AG04450 (cell line): ENCODE results near the gene SLC6A6. TPM values are rescaled to one million over a fixed set of nuclear protein-coding genes. Genes with fewer than 3 reads are reported as not detected.

Experiments used
- CTCF ChIA-PET: fragments of 300-600, 350-600 bp; formaldehyde crosslinking; extraction: SDS; loops from one replicate; lab custom pipeline; 2022; ENCODE audit warnings: antibody characterized with exemption, inconsistent platforms; lab: Charles Lee
- POLR2A ChIA-PET: fragments of 350-600 bp; formaldehyde crosslinking; extraction: SDS; loops from one replicate; lab custom pipeline; 2021; ENCODE audit warnings: antibody characterized with exemption, inconsistent platforms; lab: Yijun Ruan, JAX
- DNase-seq: peaks from one replicate; pipeline ENCODE4 v3.0.0-alpha.2; 2011; ENCODE audit warnings: low read depth, low spot score
- H3K27ac ChIP-seq: one replicate; pipeline ENCODE4 v1.5.1; 2012; ENCODE audit warnings: low read depth, low read length, control low read depth
- H3K27me3 ChIP-seq: one replicate; pipeline ENCODE4 v1.6.0; 2012; ENCODE audit warnings: low read length; ENCODE audit not compliant: control insufficient read depth, insufficient read depth
- H3K4me3 ChIP-seq: 2 replicates; pipeline ENCODE4 v1.5.1; 2011; ENCODE audit warnings: mild to moderate bottlenecking, low read depth, low read length, control low read depth
- H3K9me3 ChIP-seq: 2 replicates; pipeline ENCODE4 v1.5.1; 2012; ENCODE audit warnings: low read length; ENCODE audit not compliant: control insufficient read depth, insufficient read depth
- polyA plus RNA-seq: library from polyadenylated mRNA; depleted of rRNA; stranded (reverse); fragments of >200 nt; gene quantifications from 2 replicates; pipeline ENCODE4 v1.2.3, GENCODE V29; 2011
- TF ChIP-seq, protein P1 (sequence below): IDR thresholded peaks from 2 replicates; pipeline ENCODE4 v1.5.1; 2011; ENCODE audit warnings: low read depth, low read length, control low read depth, inconsistent platforms

SLC6A6 gene
- polyA plus RNA-seq, 1 experiment = 30.8 TPM

DNA sequence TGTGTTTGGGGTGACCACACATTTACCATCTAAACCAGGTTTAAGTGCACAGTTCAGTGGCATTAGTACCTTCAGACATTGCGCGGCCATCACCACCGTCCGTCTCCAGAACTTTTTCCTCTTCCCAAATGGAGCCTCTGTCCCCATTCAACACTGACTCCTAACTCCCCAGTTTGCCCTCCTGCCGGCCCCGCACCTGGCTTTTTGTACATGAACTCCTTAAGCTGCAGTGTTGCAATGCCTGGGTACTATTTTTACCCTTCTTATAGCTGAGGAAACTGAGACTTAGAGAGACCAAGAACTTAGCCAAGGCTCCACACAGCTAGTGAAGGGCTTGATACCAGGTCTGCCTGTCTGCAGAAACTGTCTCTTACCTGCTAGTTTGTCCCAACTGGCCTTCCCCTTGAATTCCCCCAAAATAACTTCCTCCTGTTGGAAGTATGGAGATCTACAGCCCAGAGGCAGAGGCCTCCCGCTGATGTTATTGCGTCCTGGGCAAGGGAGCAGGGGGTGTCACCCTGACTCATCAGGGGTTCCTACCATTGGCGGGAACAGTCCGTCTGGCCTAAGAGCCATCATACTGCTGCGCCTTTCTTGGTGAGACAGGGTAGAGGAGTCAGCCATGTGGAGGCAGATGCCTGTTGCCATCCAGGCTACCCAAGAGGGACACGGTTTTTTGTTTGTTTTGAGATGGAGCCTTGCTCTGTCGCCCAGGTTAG, 72.1 kb downstream of the SLC6A6 start:
- DNase-seq = no peak
- Histone ChIP-seq H3K9me3 (no peaks in the 10 kb centered on the region), H3K4me3 (no peak overlapping the region), H3K27ac (no peak overlapping the region), H3K27me3 (no peaks in the 10 kb centered on the region)
- ChIA-PET POLR2A (interaction anchor here (0.7 kb wide), 1 partner anchor 50 kb away, joined by 3 read pairs; no protein-coding TSS in a partner anchor), CTCF (no interaction called here)
- TF ChIP-seq, protein P1, sequence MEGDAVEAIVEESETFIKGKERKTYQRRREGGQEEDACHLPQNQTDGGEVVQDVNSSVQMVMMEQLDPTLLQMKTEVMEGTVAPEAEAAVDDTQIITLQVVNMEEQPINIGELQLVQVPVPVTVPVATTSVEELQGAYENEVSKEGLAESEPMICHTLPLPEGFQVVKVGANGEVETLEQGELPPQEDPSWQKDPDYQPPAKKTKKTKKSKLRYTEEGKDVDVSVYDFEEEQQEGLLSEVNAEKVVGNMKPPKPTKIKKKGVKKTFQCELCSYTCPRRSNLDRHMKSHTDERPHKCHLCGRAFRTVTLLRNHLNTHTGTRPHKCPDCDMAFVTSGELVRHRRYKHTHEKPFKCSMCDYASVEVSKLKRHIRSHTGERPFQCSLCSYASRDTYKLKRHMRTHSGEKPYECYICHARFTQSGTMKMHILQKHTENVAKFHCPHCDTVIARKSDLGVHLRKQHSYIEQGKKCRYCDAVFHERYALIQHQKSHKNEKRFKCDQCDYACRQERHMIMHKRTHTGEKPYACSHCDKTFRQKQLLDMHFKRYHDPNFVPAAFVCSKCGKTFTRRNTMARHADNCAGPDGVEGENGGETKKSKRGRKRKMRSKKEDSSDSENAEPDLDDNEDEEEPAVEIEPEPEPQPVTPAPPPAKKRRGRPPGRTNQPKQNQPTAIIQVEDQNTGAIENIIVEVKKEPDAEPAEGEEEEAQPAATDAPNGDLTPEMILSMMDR = no peak

DNA sequence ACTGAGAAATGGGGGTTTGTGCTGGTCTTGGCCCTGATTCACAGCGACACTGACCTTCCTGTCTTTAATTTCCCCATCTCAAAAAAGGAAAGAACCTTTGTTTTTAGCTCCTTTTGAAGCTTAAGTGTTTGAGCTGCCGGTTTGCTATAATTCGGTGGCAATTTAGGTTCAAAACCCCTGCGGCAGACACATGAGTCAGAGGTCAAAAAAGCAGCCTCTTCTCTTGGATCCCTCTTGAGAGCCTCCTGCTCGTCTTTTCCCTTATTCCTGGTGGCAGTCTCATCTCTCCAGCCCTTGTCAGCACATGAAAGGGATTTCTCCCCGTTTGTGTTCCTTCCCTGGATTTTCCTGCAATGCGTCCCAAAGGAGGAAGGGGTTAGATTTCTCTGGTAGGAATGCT, 73.2 kb downstream of the SLC6A6 start:
- CTCF ChIA-PET = interaction anchor here (1.9 to 2.4 kb wide), 2 partner anchors 33 to 272 kb away, joined by 9 to 16 read pairs; no protein-coding TSS in a partner anchor
- Histone ChIP-seq H3K27ac (no peak overlapping the region), H3K27me3 (no peaks in the 10 kb centered on the region), H3K9me3 (no peaks in the 10 kb centered on the region), H3K4me3 (no peak overlapping the region)
- POLR2A ChIA-PET = no interaction called here
- no peak for DNase-seq
- TF ChIP-seq, protein P1 = no peak

DNA sequence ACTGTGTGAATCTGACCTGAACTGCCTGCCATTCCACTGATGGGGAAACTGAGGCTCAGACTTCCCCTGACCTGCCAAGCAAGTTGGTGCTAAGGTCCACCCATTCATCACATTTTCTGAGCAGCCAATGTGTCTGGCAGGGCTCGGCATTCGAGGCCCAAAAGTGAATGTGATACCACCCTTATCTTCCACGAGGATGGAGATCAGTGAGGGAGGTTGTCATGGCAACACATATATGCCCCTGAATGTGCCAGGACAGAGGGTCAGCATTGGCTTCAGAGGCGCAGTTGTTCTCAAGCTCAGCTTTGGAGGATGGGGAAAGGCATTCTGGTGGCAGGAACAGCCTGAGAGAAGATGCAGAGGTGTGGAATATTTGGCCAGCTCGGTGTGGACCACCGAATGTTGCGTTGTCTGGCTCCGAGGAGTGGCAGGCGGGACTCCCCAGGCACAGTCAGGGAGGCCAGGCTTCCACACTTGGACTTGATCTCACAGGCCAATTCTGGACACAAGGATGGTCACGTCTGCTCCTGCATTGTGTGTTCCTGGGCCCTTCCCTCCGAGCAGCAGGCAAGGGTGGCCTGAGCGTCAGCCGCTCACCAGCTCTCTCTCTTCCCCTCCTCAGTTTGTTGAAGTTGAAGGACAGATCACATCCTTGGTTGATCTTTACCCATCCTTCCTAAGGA, 74.3 kb downstream of the SLC6A6 start:
- TF ChIP-seq, protein P1 = no peak
- Histone ChIP-seq H3K9me3 (no peaks in the 10 kb centered on the region), H3K4me3 (no peak overlapping the region), H3K27ac (no peak overlapping the region), H3K27me3 (no peaks in the 10 kb centered on the region)
- no peak for DNase-seq
- POLR2A ChIA-PET = no interaction called here
- CTCF ChIA-PET = interaction anchor here (1.9 to 2.4 kb wide), 2 partner anchors 32 to 273 kb away, joined by 9 to 16 read pairs; no protein-coding TSS in a partner anchor

GRCh38 chr3:14477311-14477935, 75.0 kb downstream of the SLC6A6 start:
- Histone ChIP-seq H3K9me3 (no peaks in the 10 kb centered on the region; the same call in 1 of the 2 replicates), H3K27me3 (no peaks in the 10 kb centered on the region), H3K4me3 (no peak overlapping the region), H3K27ac (no peak overlapping the region)
- no peak for DNase-seq
- POLR2A ChIA-PET = no interaction called here
- TF ChIP-seq, protein P1 = no peak
- CTCF ChIA-PET = interaction anchor here (0.6 to 2.4 kb wide), 4 partner anchors 31 to 274 kb away, joined by 3 to 16 read pairs (median 8); no protein-coding TSS in a partner anchor
